ENCODE measurements around the gene RNU5D-1. TPM values are rescaled to one million over a fixed set of nuclear protein-coding genes. Genes with fewer than 3 reads are reported as not detected.
"Not testable (repeated sequence)": the region's sequence is repeated elsewhere in the genome, so short reads cannot be mapped to it uniquely, and the experiment has no call there.

RNU5D-1 gene
- polyA plus RNA-seq (ENCODE audit: insufficient read depth in 1 of 5, insufficient read length in 5 of 5, low replicate concordance in 1 of 5): 1 to 10 TPM in 2 of 5 donors, not detected in 3; 1.4 to 4.3 TPM
- long read RNA-seq, donor 1, partial matches to known transcripts: 0 of 1 reads
- long read RNA-seq, donor 1, other reads (novel, unspliced or antisense): 0 of 1 reads
- long read RNA-seq, donor 2: 0 reads
- long read RNA-seq, donor 3, partial matches to known transcripts: 0 of 1 reads
- long read RNA-seq, donor 3, other reads (novel, unspliced or antisense): 0 of 1 reads
- long read RNA-seq, donor 4: 0 reads
- long read RNA-seq, donor 5, partial matches to known transcripts: 0 of 1 reads
- long read RNA-seq, donor 5, other reads (novel, unspliced or antisense): 0 of 1 reads
- long read RNA-seq, donor 6: 0 reads
- long read RNA-seq, donor 7, partial matches to known transcripts: 0 of 1 reads
- long read RNA-seq, donor 7, other reads (novel, unspliced or antisense): 0 of 1 reads
- long read RNA-seq, donor 8, partial matches to known transcripts: 0 of 2 reads
- long read RNA-seq, donor 8, other reads (novel, unspliced or antisense): 0 of 2 reads

- DNase-seq: peak; percentile 93 to 96
Observed at GRCh38 chr1:44730741-44731512, at the start of gene RNU5D-1. TSS of gene RNU5D-1 (minus strand) at chr1:44731170.

- DNase-seq: no peak
Observed at GRCh38 chr1:44780583-44781121, 49.7 kb upstream of the RNU5D-1 start.

DNA sequence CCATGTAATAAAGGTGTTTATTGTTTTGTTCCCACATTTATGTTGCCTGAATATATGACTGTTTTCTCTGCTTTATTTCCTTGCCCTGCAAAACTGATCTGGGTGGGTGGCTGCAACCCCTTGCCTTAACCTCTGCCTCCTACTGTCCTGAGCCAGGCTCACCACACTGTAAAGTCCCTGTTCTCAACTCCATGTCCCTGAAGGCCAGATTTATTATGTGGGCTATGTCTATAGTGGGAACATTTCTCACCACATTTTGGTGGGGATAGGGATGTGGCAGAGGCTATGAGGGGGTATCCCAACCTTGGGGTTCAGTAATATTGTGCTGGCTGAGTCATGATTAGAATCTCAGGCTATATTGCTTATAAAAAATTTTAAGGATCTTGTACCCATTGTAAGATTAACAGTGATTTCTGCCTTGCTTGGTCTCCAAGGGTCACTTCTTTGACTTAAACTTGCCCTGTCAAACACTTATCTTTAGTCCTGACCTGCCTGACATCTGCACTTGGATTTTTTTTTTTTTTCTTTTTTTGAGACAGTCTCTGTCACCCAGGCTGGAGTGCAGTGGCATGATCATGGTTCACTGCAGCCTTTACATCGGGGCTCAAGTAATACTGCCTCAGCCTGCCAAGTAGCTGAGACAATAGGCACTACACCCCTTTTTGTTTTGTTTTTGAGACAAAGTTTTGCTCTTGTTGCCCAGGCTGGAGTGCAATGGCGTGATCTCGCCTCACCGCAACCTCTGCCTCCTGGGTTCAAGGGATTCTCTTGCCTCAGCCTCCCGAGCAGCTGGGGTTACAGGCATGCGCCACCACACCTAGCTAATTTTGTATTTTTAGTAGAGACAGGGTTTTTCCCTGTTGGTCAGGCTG, 48.0 kb upstream of the RNU5D-1 start:
- no peak for DNase-seq

DNA sequence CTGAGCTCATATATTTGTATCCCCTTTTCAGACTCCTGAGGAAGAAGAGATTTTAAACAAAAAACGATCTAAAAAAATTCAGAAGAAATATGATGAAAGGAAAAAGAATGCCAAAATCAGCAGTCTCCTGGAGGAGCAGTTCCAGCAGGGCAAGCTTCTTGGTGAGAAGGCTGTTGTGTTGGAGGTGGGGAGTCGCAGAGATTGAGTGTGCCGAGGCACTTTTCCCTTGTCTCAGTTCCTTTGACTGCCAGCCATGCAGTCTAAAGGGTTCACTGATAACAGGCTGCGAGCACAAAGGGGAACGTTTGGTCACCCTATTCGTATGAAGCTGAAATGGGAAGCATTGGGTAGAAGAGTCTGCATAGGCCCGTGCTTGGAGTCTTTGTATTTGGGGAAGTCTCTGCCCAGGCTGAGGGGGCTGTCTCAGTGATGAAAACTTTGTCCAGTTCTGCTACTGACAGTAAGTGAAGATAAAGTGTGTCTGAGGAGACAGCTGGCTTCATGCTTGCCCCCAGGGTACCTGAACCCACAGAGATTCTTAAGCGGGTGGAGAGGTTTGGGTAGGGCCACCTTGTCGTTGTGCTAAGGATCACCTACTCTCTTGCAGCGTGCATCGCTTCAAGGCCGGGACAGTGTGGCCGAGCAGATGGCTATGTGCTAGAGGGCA, 47.1 kb upstream of the RNU5D-1 start:
- DNase-seq: no peak

DNA sequence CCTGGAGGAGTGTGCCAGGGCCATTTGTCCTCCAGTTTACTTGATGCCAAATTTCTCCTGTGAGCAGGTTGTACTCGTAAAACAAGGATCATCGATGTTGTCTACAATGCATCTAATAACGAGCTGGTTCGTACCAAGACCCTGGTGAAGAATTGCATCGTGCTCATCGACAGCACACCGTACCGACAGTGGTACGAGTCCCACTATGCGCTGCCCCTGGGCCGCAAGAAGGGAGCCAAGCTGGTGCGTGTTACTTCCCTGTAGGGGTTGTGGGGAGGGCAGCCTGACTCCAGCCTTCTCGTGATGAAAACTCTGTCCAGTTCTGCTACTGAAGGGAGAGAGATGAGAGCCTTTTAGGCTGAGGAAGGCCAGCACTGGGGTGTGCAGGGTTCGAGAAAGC, 46.6 kb upstream of the RNU5D-1 start:
- no peak for DNase-seq

DNA sequence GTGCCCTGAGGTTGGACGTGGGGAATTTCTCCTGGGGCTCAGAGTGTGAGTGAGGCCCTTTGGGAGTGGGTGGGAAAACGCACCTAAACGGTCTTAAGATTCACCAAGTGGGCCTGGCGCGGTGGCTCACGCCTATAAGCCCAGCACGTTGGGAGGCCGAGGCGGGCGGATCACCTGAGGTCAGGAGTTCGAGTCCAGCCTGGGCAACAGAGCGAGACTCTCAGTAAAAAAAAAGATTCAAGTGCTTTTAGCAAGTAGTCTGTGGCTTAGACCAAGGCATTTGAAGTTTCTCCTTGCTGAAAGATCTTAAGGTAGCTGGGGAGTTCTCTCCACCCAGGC, 45.7 kb upstream of the RNU5D-1 start:
- no peak for DNase-seq

- no peak for DNase-seq
Observed at GRCh38 chr1:44775930-44776729, 45.2 kb upstream of the RNU5D-1 start.

DNA sequence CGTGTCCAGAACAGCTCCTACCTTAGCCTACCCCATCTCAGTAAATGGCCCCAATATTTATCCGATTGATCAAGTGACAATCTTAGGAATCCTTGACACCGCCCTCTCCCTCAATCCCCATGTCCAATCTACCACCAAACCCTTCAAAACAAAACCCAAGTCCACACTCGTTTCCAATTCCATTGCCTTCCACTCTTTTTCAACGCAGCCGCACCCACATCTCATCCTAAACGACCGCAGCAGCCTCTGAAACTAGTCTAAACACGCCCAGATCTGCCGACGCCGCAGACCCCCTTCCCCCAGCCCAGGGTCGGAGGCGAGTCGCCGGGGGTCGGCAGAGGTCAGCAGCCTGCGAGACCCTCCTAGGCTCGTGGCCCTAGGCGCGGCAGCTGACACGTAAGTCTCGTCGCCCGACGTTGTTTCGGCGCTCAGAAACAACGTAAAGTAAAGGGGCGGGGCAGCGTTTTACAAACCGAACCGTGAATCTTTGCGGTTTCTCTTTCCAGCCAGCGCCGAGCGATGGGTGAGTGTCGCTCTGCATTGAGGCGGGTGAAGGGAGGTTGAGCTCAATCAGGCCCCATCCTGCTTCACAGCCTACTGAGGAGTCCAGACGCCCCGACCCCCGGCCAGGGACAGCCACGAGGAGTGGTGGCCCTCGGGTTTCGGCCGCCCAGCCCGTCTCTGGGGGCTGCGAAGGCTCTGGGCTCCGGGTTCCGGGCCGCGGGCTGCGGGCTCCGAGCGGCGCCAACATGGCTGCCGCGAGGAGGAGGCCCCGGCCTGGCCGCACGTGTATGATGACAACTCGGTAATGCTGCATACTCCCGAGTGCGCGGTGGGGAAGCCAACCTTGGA, 44.3 kb upstream of the RNU5D-1 start, which contains the start of gene RPS8:
RPS8 (plus strand) TSS at position 463 of the 852 bp plus-strand sequence; CDS start at position 520, 57 bp downstream.
- DNase-seq: peak; percentile 94

- not testable (repeated sequence) for DNase-seq
Observed at GRCh38 chr1:44766421-44766820, 35.5 kb upstream of the RNU5D-1 start.

DNA sequence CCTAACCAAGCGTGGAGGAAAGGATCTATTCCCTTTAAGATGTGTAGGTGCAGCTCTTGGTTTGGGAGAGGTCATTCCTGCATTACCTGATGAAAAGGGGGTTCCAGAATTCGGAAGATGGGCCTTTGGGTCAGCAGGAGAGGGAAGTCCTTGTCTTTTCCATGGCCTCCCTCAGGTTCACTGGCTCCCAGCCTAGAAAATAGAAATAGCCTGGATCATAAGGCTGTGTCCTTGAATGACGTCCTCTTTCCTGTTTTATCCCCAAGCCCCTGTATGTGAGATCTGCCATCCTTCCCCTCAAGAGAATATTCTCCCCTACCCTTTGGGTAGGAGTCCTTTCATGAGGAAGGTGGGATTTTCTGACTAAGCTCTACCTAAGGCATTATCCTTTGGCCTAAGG, 29.9 kb upstream of the RNU5D-1 start:
- DNase-seq: no peak

DNA sequence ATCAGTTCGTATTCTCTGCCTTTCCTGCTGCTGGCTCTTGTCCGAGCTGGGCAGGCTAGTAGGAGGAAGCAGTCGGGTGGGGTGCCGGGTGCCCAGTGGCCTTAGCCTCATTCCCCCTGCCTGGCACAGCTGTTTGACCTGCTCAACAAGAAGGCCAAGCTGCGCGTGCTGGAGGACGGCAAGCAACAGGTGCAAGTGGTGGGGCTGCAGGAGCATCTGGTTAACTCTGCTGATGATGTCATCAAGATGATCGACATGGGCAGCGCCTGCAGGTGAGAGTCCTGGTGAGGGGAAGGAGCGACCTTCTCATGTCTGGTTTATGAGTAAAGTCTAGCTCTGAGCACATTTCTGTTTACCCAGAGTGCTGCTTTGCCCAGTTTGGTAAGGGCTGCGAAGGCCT, 28.1 kb upstream of the RNU5D-1 start:
- DNase-seq: no peak

- no peak for DNase-seq
Observed at GRCh38 chr1:44757420-44757819, 26.4 kb upstream of the RNU5D-1 start.

DNA sequence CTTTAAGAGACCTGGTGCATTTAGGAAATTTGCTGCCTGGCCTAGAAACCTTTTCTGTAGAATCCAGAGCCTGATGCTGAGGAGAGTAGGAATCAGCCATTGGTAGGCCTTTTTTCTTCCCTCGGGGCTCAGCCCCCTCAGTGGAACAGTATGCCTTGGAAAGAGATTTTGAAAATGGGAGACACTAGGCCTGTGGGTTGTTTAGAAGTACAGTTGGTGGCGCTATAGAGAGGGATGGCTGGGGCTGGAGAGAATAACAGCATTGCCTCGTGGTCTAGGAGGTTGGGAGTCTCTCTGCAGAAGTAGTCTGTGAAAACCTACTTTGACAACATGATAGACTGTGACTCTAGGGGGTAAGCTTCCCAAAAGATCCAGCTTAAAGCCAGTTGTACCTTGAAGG, 16.9 kb upstream of the RNU5D-1 start:
- no peak for DNase-seq

DNA sequence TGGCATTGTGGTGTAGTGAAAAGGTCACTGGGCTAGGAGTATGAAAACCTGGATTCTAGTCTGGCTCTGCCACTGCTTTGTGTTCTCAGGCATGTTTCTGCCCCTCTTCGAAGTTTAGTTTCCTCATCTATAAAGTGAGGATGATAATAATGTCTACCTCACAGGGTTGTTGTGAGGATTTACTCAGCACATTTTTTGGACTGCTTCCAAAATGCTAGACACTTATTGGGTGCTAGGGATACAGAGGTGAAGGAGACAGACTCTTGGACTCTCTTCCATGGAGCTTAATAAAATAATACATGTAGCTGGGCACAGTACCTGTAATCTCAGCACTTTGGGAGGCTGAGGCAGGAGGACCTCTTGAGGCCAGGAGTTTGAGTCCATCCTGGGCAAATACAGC, 12.2 kb upstream of the RNU5D-1 start:
- DNase-seq: no peak

- no peak for DNase-seq
Observed at GRCh38 chr1:44740179-44740617, 9.2 kb upstream of the RNU5D-1 start.

GRCh38 chr1:44739307-44740178, 8.6 kb upstream of the RNU5D-1 start, which contains the start of gene KIF2C:
TSS of gene KIF2C (plus strand) at chr1:44739837. CDS start at chr1:44739933, 96 bp downstream.
- peak; percentile 97 for DNase-seq

DNA sequence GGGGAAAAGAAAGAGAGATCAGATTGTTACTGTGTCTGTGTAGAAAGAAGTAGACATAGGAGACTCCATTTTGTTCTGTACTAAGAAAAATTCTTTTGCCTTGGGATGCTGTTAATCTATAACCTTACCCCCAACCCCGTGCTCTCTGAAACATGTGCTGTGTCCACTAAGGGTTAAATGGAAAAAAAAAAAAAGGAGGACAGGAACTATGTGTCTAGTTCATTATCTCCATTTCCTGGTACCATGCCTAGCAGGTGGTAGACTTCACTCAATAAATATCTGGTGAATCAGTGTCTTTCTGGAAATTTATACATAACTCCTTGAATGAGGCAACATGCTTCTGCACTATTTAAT, 8.0 kb upstream of the RNU5D-1 start:
- not testable (repeated sequence) for DNase-seq

DNA sequence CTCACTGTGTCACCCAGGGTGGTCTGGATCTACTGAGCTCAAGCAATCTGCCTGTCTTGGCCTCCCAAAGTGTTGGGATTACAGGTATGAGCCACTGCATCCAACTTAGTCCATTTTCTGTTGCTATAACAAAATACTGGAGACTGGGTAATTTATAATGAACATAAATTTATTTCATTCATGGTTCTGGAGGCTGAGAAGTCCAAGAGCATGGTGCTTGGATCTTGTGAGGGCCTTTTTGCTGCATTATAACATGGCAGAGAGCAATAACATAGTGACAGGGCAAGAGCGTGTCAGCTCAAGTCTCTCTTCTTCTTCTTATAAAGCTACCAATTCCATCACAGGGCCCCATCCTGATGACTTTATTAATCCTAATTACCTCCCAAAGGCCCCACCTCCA, 5.0 kb upstream of the RNU5D-1 start:
- DNase-seq: no peak
